Transverse colon (tissue), 4 donors: Measurements from ENCODE around the gene CFAP69. TPM values are rescaled to one million over a fixed set of nuclear protein-coding genes. Genes with fewer than 3 reads are reported as not detected.
A peak's percentile ranks its signal among the peaks of the same experiment; 100 is the strongest.

ENCODE experiments used
- DNase-seq: peaks from one replicate; pipeline ENCODE4 v3.0.0-alpha.2; 2019
- H3K27ac ChIP-seq, 4 donors: fragments of 200-600 bp; sonication (generic); 2 replicates each; pipeline ENCODE4 v1.5.1; 2016 to 2018; ENCODE audit warnings: inconsistent platforms in 4 of 4
- H3K27me3 ChIP-seq: fragments of 200-600 bp; sonication (generic); 2 replicates; pipeline ENCODE4 v1.5.1; 2017; ENCODE audit warnings: inconsistent platforms
- H3K36me3 ChIP-seq, 4 donors: fragments of 200-600 bp; sonication (generic); 2 replicates each; pipeline ENCODE4 v1.5.1; 2017 to 2019; ENCODE audit warnings: inconsistent platforms in 4 of 4
- H3K4me1 ChIP-seq, 4 donors: fragments of 200-600 bp; sonication (generic); 2 replicates each; pipeline ENCODE4 v1.5.1; 2017 to 2020; ENCODE audit warnings: inconsistent platforms in 4 of 4
- H3K4me3 ChIP-seq, 4 donors: fragments of 200-600 bp; sonication (generic); 1 replicate in 1 of 4; 2 replicates in 3 of 4; pipeline versions ENCODE4 v1.5.1 to v1.6.1; 2017 to 2019; ENCODE audit warnings: inconsistent platforms in 4 of 4
- H3K9me3 ChIP-seq, 2 donors: fragments of 200-600 bp; sonication (generic); 2 replicates each; pipeline ENCODE4 v1.5.1; 2017 to 2019; ENCODE audit warnings: inconsistent platforms in 2 of 2
- EP300 ChIP-seq: sonication (generic); formaldehyde crosslinking; IDR thresholded peaks from one replicate; pipeline ENCODE4 v1.6.1; 2017; ENCODE audit warnings: antibody characterized with exemption, low read depth
- POLR2A ChIP-seq: fragments of 450-650 bp; IDR thresholded peaks from one replicate; pipeline ENCODE4 v1.6.1; 2016; ENCODE audit warnings: antibody characterized with exemption, mild to moderate bottlenecking, moderate library complexity
- POLR2AphosphoS5 ChIP-seq, 3 donors: sonication (generic); formaldehyde crosslinking; IDR thresholded peaks; one replicate each; pipeline ENCODE4 v1.6.1; 2016; ENCODE audit warnings: antibody characterized with exemption in 3 of 3
- WGBS, 2 donors: methylation state at CpG; one replicate each; pipeline ENCODE4 v1.1.5; 2018; ENCODE audit warnings: low coverage in 1 of 2; 5-methylcytosine and 5-hydroxymethylcytosine counted together
- in situ Hi-C, 4 donors: fragments of 200-750 bp; cut with MboI; loops; one replicate each; pipeline versions ENCODE4 v1.15.0 to v1.15.1; 2017; ENCODE audit warnings: low sequenced_read_pairs in 3 of 4, low pct_ligation_motif_present in 1 of 4, low pct_unique_long_range_greater_than_20kb in 1 of 4
- intact Hi-C: fragments of 100-400 bp; cut with DNase I; formaldehyde crosslinking; loops from one replicate; pipeline ENCODE4 v1.15.1; 2023; ENCODE audit warnings: low total_unique reads
- total RNA-seq, 4 donors: library from RNA; depleted of rRNA; stranded (reverse); fragments of >200 nt; gene quantifications; one replicate each; pipeline ENCODE4 v1.1.0, GENCODE V29; 2016
- TF ChIP-seq, protein P1 (sequence below), 5 experiments: fragments of 200-600 bp in 3 of 5; fragments of 450-650 bp in 2 of 5; sonication (generic) in 3 of 5; IDR thresholded peaks; 1 replicate in 2 of 5; 2 replicates in 3 of 5; pipeline ENCODE4 v1.5.1; 2016 to 2017; ENCODE audit warnings: antibody characterized with exemption in 5 of 5, inconsistent platforms in 3 of 5, mild to moderate bottlenecking in 2 of 5, moderate library complexity in 1 of 5

The CFAP69 gene
- total RNA-seq, 4 donors from 2014 or later, result 1.4 to 6.8 (median 4.5) TPM

DNA sequence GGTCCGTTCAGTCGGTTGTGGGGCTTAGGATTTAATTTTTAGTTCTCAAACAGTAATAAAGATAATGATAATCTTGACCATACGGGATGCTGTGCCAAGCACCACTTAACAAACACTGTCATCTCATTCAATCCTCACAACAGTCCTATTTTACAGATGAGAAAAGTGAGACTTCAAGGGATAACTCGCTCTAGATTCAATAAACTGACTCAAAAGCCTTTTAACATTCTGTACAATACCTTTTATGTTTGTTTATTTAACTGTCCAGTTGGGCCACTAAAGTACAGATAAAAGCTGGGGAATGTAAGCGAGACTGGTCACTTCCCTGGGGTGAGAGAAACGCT lies 437 bp upstream of the CFAP69 start:
- in situ Hi-C loops (no loop called here), intact Hi-C loops (no loop called here)
- no peak for DNase-seq
- TF ChIP-seq EP300 (no peak), POLR2A (no peak), POLR2AphosphoS5 (IDR thresholded peaks at IDR 0.05) (no peak)
- TF ChIP-seq, protein P1, sequence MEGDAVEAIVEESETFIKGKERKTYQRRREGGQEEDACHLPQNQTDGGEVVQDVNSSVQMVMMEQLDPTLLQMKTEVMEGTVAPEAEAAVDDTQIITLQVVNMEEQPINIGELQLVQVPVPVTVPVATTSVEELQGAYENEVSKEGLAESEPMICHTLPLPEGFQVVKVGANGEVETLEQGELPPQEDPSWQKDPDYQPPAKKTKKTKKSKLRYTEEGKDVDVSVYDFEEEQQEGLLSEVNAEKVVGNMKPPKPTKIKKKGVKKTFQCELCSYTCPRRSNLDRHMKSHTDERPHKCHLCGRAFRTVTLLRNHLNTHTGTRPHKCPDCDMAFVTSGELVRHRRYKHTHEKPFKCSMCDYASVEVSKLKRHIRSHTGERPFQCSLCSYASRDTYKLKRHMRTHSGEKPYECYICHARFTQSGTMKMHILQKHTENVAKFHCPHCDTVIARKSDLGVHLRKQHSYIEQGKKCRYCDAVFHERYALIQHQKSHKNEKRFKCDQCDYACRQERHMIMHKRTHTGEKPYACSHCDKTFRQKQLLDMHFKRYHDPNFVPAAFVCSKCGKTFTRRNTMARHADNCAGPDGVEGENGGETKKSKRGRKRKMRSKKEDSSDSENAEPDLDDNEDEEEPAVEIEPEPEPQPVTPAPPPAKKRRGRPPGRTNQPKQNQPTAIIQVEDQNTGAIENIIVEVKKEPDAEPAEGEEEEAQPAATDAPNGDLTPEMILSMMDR (IDR thresholded peaks at IDR 0.05), result no peak
- Histone ChIP-seq H3K27ac (peak overlapping the region; percentile 41 to 74 (median 67)), H3K27me3 (no peaks in the 10 kb centered on the region), H3K4me3 (peak overlapping the region; percentile 62 to 95 (median 72)), H3K9me3 (no peaks in the 10 kb centered on the region), H3K36me3 (no peaks in the 10 kb centered on the region), H3K4me1 (peaks cover 6 to 21% (median 20%) of the 10 kb centered on the region in 4 donors)
- 0 to 16% methylated on average over 4 to 6 of the region's 6 CpGs for WGBS, 2 donors

- intact Hi-C loops, result no loop called here
- TF ChIP-seq POLR2A, result no peak
- no peak for TF ChIP-seq POLR2AphosphoS5 (IDR thresholded peaks at IDR 0.05)
- no peak for TF ChIP-seq EP300
- TF ChIP-seq, protein P1 (IDR thresholded peaks at IDR 0.05), result no peak
- H3K9me3 ChIP-seq, result no peaks in the 10 kb centered on the region
- H3K4me3 ChIP-seq, result peak overlapping the region in 3 of 4 donors; percentile 62 to 95 (median 79)
- H3K27me3 ChIP-seq, result no peaks in the 10 kb centered on the region
- no peaks in the 10 kb centered on the region for H3K36me3 ChIP-seq
- in situ Hi-C loops, result no loop called here
- H3K4me1 ChIP-seq, result peaks cover 6 to 27% (median 22%) of the 10 kb centered on the region in 4 donors
- no peak for DNase-seq
- WGBS, 2 donors, result 45% methylated on average over 9 of the region's 9 CpGs; no CpG with 5 or more reads in 1 of the 2 donors
- H3K27ac ChIP-seq, result no peak overlapping the region
Measured at GRCh38 chr7:90246171-90246570, 1.2 kb downstream of the CFAP69 start.

GRCh38 chr7:90248706-90249105 lies 3.7 kb downstream of the CFAP69 start:
- TF ChIP-seq POLR2AphosphoS5 (IDR thresholded peaks at IDR 0.05) (no peak), POLR2A (no peak), EP300 (no peak)
- TF ChIP-seq, protein P1 (IDR thresholded peaks at IDR 0.05), result no peak
- H3K9me3 ChIP-seq, result no peaks in the 10 kb centered on the region
- 71 to 81% methylated on average over 3 of the region's 3 CpGs for WGBS, 2 donors
- no peaks in the 10 kb centered on the region for H3K36me3 ChIP-seq
- DNase-seq, result no peak
- in situ Hi-C loops, result no loop called here
- intact Hi-C loops, result no loop called here
- peaks cover 6 to 21% (median 20%) of the 10 kb centered on the region in 4 donors for H3K4me1 ChIP-seq
- no peak overlapping the region for H3K4me3 ChIP-seq
- H3K27ac ChIP-seq, result no peak overlapping the region
- no peaks in the 10 kb centered on the region for H3K27me3 ChIP-seq

GRCh38 chr7:90250601-90251303 lies 5.8 kb downstream of the CFAP69 start:
- intact Hi-C loops, result no loop called here
- TF ChIP-seq, protein P1 (IDR thresholded peaks at IDR 0.05), result no peak
- no peak for TF ChIP-seq POLR2A
- no peak for TF ChIP-seq POLR2AphosphoS5 (IDR thresholded peaks at IDR 0.05)
- no peak for TF ChIP-seq EP300
- in situ Hi-C loops, result loop anchor here in 3 of 4 donors (25.0 kb wide), 1 partner anchor 88 kb away; the partner anchor contains the start of gene STEAP1 (in 3 of the 3)
- H3K4me3 ChIP-seq, result no peak overlapping the region
- peak overlapping the region in 3 of 4 donors; percentile 10 to 13 (median 13) for H3K27ac ChIP-seq
- no peaks in the 10 kb centered on the region for H3K36me3 ChIP-seq
- 52 to 69% methylated on average over 3 of the region's 3 CpGs for WGBS, 2 donors
- no peaks in the 10 kb centered on the region for H3K27me3 ChIP-seq
- DNase-seq, result no peak
- H3K4me1 ChIP-seq, result peaks cover 0 to 16% (median 9%) of the 10 kb centered on the region in 4 donors
- no peaks in the 10 kb centered on the region for H3K9me3 ChIP-seq
